WTC11 (cell line): ENCODE data around the gene RAB4A. TPM values are rescaled to one million over a fixed set of nuclear protein-coding genes. Genes with fewer than 3 reads are reported as not detected.

Experiments
- ATAC-seq: fragments of 200-7000 bp; cut with Tn5 transposase; 2 replicates; pipeline ENCODE4 v1.10.0; 2021; ENCODE audit warnings: mild to moderate bottlenecking, moderate library complexity
- CTCF ChIA-PET: fragments of 300-600 bp; sonication (Branson Sonifier 250); formaldehyde crosslinking; loops from one replicate; lab custom pipeline; 2021; ENCODE audit warnings: antibody characterized with exemption; lab: Charles Lee
- POLR2A ChIA-PET: fragments of 350-600 bp; sonication (Branson Sonifier 250); formaldehyde crosslinking; loops from one replicate; lab custom pipeline; 2021; ENCODE audit warnings: antibody characterized with exemption; lab: Charles Lee
- DNase-seq: peaks from one replicate; pipeline ENCODE4 v3.0.0; 2021; ENCODE audit warnings: low spot score
- H3K27ac Mint-ChIP-seq: 2 replicates; pipeline ENCODE4 v1.8.0; 2021; ENCODE audit warnings: mixed read lengths
- H3K27me3 Mint-ChIP-seq: 2 replicates; pipeline ENCODE4 v1.8.0; 2021; ENCODE audit warnings: low read depth, mild to moderate bottlenecking, moderate library complexity, mixed read lengths
- H3K36me3 Mint-ChIP-seq: 2 replicates; pipeline ENCODE4 v1.8.0; 2021; ENCODE audit warnings: mixed read lengths
- H3K4me1 Mint-ChIP-seq: 2 replicates; pipeline ENCODE4 v1.8.0; 2022; ENCODE audit warnings: mixed read lengths
- H3K4me3 Mint-ChIP-seq: 2 replicates; pipeline ENCODE4 v1.8.0; 2021; ENCODE audit warnings: mild to moderate bottlenecking, moderate library complexity, mixed read lengths
- H3K9me3 Mint-ChIP-seq: 2 replicates; pipeline ENCODE4 v1.8.0; 2021; ENCODE audit warnings: mixed read lengths
- CREB1 ChIP-seq: sonication (generic); formaldehyde crosslinking; IDR thresholded peaks from 2 replicates; pipeline ENCODE4 v1.8.0; 2023; ENCODE audit warnings: mild to moderate bottlenecking, missing genetic modification reagents
- GRHL2 ChIP-seq: fragments of 250-450 bp; sonication (Bioruptor Pico); IDR thresholded peaks from 2 replicates; pipeline ENCODE4 v1.8.0; 2022; ENCODE audit warnings: mild to moderate bottlenecking, moderate library complexity; ENCODE audit not compliant: insufficient replicate concordance, severe bottlenecking
- HMGA2 ChIP-seq: fragments of 250-450 bp; sonication (Bioruptor Pico); IDR thresholded peaks from 2 replicates; pipeline ENCODE4 v1.4.0; 2021; ENCODE audit warnings: mild to moderate bottlenecking, moderate library complexity
- HMGXB4 ChIP-seq: sonication (generic); formaldehyde crosslinking; IDR thresholded peaks from 2 replicates; pipeline ENCODE4 v1.8.1; 2023; ENCODE audit warnings: mild to moderate bottlenecking, moderate library complexity, missing genetic modification reagents
- IRF2 ChIP-seq: sonication (generic); formaldehyde crosslinking; IDR thresholded peaks from 2 replicates; pipeline ENCODE4 v1.8.0; 2022; ENCODE audit warnings: low read depth, missing genetic modification reagents, borderline replicate concordance
- KAT7 ChIP-seq: sonication (generic); formaldehyde crosslinking; IDR thresholded peaks from 2 replicates; pipeline ENCODE4 v1.8.1; 2023; ENCODE audit warnings: missing genetic modification reagents, mild to moderate bottlenecking, borderline replicate concordance
- MYBL2 ChIP-seq: sonication (generic); formaldehyde crosslinking; IDR thresholded peaks from 2 replicates; pipeline ENCODE4 v1.8.1; 2023; ENCODE audit warnings: mild to moderate bottlenecking, moderate library complexity, missing genetic modification reagents
- NR1H2 ChIP-seq: sonication (generic); formaldehyde crosslinking; IDR thresholded peaks from 2 replicates; pipeline ENCODE4 v1.9.0; 2021; ENCODE audit warnings: mild to moderate bottlenecking, moderate library complexity, missing genetic modification reagents
- PRRX2 ChIP-seq: fragments of 250-450 bp; sonication (Bioruptor Pico); IDR thresholded peaks from 2 replicates; pipeline ENCODE4 v1.8.0; 2021; ENCODE audit warnings: mild to moderate bottlenecking
- SP1 ChIP-seq: sonication (generic); formaldehyde crosslinking; conservative IDR thresholded peaks from 2 replicates; pipeline ENCODE4 v1.8.1; 2022; ENCODE audit warnings: missing genetic modification reagents
- TEAD1 ChIP-seq: sonication (generic); formaldehyde crosslinking; IDR thresholded peaks from 2 replicates; pipeline ENCODE4 v1.8.0; 2022; ENCODE audit warnings: mild to moderate bottlenecking, missing genetic modification reagents
- ZNF512 ChIP-seq: sonication (generic); formaldehyde crosslinking; IDR thresholded peaks from 2 replicates; pipeline ENCODE4 v1.8.1; 2022; ENCODE audit warnings: missing genetic modification reagents, borderline replicate concordance
- ZSCAN18 ChIP-seq: fragments of 250-450 bp; sonication (Bioruptor Pico); IDR thresholded peaks from 2 replicates; pipeline ENCODE4 v2.1.2; 2022; ENCODE audit warnings: mild to moderate bottlenecking, moderate library complexity
- total RNA-seq: library from RNA; stranded (reverse); gene quantifications from 3 replicates; pipeline ENCODE4 v1.2.3, GENCODE V29; 2021
- TF ChIP-seq, protein P1 (sequence below): sonication (generic); formaldehyde crosslinking; IDR thresholded peaks from 2 replicates; pipeline ENCODE4 v1.8.1; 2023; ENCODE audit warnings: mild to moderate bottlenecking, missing genetic modification reagents, moderate library complexity
- TF ChIP-seq, protein P2 (sequence below): fragments of 250-450 bp; sonication (Bioruptor Pico); IDR thresholded peaks from 2 replicates; pipeline ENCODE4 v1.9.0; 2021; ENCODE audit warnings: mild to moderate bottlenecking, borderline replicate concordance
- TF ChIP-seq, protein P3 (sequence below): sonication (generic); formaldehyde crosslinking; IDR thresholded peaks from 2 replicates; pipeline ENCODE4 v1.8.0; 2022; ENCODE audit warnings: missing genetic modification reagents

Gene RAB4A
- total RNA-seq, 1 experiment from 2014 or later, result 67.9 TPM

DNA sequence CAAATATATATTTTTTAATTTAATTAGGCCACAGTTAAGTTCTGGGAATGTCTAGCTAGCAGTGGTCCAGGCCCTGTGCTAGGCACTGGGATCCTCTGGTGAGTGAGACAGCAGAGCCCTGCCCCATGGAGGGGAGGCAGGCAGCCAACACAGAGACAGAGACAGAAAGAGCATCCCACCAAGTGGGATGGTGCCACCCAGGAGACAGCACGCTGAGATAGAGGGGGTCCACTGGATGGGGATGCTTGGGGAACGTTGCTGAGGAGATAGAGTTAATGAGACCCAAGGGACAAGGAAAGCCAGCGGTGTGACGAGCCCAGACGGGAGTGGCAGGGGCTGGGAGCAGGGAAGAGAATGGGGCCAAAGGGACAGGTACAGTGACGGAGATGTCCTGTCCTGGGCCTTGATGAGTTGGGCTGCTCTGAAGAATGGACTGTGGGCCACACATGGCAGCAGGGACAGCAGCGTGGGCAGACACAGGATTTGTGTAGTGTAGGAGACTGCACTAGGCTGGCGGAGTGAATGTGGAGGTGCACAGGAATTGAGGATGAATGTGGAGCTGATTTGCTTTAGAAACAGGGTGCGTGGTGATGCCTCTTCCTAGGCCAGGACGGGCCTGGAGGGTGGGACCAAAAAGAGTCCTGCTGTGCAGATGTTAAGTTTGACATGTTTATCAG, 22.8 kb downstream of the RAB4A start:
- ATAC-seq (no peak; the same call in 1 of the 2 replicates), DNase-seq (no peak)
- H3K4me3 Mint-ChIP-seq, result no peak overlapping the region
- POLR2A ChIA-PET, result no interaction called here
- CTCF ChIA-PET, result interaction anchor here (1.3 kb wide), 1 partner anchor 188 kb away, joined by 5 read pairs; no protein-coding TSS in a partner anchor
- no peaks in the 10 kb centered on the region for H3K27me3 Mint-ChIP-seq
- no peak for TF ChIP-seq KAT7
- TF ChIP-seq MYBL2 (CRISPR knock-in tag), result no peak
- no peak for TF ChIP-seq TEAD1
- TF ChIP-seq IRF2 (CRISPR knock-in tag), result no peak
- TF ChIP-seq HMGA2 (CRISPR knock-in tag), result no peak
- no peak for TF ChIP-seq HMGXB4
- TF ChIP-seq GRHL2 (CRISPR knock-in tag), result no peak
- TF ChIP-seq SP1 (CRISPR knock-in tag), result no peak
- TF ChIP-seq, protein P1, sequence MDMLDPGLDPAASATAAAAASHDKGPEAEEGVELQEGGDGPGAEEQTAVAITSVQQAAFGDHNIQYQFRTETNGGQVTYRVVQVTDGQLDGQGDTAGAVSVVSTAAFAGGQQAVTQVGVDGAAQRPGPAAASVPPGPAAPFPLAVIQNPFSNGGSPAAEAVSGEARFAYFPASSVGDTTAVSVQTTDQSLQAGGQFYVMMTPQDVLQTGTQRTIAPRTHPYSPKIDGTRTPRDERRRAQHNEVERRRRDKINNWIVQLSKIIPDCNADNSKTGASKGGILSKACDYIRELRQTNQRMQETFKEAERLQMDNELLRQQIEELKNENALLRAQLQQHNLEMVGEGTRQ (CRISPR knock-in tag), result no peak
- TF ChIP-seq ZNF512 (CRISPR knock-in tag), result no peak
- no peak for TF ChIP-seq NR1H2 (CRISPR knock-in tag)
- TF ChIP-seq, protein P2, sequence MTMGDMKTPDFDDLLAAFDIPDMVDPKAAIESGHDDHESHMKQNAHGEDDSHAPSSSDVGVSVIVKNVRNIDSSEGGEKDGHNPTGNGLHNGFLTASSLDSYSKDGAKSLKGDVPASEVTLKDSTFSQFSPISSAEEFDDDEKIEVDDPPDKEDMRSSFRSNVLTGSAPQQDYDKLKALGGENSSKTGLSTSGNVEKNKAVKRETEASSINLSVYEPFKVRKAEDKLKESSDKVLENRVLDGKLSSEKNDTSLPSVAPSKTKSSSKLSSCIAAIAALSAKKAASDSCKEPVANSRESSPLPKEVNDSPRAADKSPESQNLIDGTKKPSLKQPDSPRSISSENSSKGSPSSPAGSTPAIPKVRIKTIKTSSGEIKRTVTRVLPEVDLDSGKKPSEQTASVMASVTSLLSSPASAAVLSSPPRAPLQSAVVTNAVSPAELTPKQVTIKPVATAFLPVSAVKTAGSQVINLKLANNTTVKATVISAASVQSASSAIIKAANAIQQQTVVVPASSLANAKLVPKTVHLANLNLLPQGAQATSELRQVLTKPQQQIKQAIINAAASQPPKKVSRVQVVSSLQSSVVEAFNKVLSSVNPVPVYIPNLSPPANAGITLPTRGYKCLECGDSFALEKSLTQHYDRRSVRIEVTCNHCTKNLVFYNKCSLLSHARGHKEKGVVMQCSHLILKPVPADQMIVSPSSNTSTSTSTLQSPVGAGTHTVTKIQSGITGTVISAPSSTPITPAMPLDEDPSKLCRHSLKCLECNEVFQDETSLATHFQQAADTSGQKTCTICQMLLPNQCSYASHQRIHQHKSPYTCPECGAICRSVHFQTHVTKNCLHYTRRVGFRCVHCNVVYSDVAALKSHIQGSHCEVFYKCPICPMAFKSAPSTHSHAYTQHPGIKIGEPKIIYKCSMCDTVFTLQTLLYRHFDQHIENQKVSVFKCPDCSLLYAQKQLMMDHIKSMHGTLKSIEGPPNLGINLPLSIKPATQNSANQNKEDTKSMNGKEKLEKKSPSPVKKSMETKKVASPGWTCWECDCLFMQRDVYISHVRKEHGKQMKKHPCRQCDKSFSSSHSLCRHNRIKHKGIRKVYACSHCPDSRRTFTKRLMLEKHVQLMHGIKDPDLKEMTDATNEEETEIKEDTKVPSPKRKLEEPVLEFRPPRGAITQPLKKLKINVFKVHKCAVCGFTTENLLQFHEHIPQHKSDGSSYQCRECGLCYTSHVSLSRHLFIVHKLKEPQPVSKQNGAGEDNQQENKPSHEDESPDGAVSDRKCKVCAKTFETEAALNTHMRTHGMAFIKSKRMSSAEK, result no peak
- TF ChIP-seq, protein P3, sequence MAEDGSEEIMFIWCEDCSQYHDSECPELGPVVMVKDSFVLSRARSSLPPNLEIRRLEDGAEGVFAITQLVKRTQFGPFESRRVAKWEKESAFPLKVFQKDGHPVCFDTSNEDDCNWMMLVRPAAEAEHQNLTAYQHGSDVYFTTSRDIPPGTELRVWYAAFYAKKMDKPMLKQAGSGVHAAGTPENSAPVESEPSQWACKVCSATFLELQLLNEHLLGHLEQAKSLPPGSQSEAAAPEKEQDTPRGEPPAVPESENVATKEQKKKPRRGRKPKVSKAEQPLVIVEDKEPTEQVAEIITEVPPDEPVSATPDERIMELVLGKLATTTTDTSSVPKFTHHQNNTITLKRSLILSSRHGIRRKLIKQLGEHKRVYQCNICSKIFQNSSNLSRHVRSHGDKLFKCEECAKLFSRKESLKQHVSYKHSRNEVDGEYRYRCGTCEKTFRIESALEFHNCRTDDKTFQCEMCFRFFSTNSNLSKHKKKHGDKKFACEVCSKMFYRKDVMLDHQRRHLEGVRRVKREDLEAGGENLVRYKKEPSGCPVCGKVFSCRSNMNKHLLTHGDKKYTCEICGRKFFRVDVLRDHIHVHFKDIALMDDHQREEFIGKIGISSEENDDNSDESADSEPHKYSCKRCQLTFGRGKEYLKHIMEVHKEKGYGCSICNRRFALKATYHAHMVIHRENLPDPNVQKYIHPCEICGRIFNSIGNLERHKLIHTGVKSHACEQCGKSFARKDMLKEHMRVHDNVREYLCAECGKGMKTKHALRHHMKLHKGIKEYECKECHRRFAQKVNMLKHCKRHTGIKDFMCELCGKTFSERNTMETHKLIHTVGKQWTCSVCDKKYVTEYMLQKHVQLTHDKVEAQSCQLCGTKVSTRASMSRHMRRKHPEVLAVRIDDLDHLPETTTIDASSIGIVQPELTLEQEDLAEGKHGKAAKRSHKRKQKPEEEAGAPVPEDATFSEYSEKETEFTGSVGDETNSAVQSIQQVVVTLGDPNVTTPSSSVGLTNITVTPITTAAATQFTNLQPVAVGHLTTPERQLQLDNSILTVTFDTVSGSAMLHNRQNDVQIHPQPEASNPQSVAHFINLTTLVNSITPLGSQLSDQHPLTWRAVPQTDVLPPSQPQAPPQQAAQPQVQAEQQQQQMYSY (CRISPR knock-in tag), result no peak
- no peak for TF ChIP-seq PRRX2 (CRISPR knock-in tag)
- no peak for TF ChIP-seq CREB1
- TF ChIP-seq ZSCAN18 (CRISPR knock-in tag), result no peak
- no peaks in the 10 kb centered on the region for H3K4me1 Mint-ChIP-seq
- H3K27ac Mint-ChIP-seq, result peak overlapping the region; percentile 76
- H3K9me3 Mint-ChIP-seq, result peaks cover 11% of the 10 kb centered on the region
- peaks cover 20% of the 10 kb centered on the region for H3K36me3 Mint-ChIP-seq
